Retina (tissue), 1 donor: ENCODE measurements around the gene ZNF276.
A peak's percentile ranks its signal among the peaks of the same experiment; 100 is the strongest.

ENCODE experiments used
- DNase-seq: peaks from one replicate; pipeline ENCODE4 v3.0.0-alpha.2; 2016

ZNF276 gene

GRCh38 chr16:89716916-89717687, 4.2 kb upstream of the ZNF276 start:
- no peak for DNase-seq

- no peak for DNase-seq
Measured at GRCh38 chr16:89717688-89718505, 3.4 kb upstream of the ZNF276 start.

- DNase-seq: no peak
Measured at GRCh38 chr16:89720551-89720812, 855 bp upstream of the ZNF276 start.

DNA sequence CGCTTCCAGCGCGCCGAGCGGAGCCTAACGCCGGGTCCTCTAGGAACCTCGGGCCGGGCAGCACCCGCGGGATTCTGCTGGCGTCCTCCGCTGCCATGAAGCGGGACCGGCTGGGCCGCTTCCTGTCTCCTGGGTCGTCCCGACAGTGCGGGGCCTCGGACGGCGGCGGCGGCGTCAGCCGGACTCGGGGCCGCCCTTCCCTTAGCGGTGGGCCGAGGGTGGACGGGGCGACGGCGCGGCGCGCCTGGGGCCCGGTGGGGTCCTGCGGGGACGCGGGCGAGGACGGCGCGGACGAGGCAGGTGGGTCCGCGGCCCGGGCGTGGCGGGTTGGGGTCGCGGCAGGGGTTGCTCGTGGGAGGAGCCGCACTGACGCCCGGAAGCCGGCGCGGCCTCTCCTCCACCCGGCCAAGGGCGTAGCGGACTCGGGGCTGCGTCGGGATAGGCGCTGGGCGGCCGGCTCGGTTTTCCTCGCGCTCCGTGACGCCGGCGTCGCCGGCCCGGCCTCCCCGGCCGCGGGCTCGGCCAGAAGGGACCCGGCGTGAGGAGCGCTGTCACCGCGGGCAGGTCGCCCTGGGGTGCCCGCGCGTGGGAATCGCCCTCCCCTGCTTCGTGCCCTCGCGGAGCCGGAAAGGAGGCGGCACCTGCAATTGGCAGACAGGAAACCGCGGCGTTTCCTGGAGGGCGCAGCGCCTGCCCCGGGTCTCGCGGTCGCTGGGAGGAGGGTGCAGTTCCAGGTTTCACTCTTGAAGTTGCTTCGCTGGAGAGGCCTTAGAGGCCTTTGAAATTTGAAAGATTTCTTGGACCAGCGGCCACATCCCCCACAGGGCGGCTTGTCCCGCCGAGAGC, 432 bp downstream of the ZNF276 start:
- peak; percentile 59 for DNase-seq

GRCh38 chr16:89722392-89723278, 1.3 kb downstream of the ZNF276 start:
- no peak for DNase-seq

DNA sequence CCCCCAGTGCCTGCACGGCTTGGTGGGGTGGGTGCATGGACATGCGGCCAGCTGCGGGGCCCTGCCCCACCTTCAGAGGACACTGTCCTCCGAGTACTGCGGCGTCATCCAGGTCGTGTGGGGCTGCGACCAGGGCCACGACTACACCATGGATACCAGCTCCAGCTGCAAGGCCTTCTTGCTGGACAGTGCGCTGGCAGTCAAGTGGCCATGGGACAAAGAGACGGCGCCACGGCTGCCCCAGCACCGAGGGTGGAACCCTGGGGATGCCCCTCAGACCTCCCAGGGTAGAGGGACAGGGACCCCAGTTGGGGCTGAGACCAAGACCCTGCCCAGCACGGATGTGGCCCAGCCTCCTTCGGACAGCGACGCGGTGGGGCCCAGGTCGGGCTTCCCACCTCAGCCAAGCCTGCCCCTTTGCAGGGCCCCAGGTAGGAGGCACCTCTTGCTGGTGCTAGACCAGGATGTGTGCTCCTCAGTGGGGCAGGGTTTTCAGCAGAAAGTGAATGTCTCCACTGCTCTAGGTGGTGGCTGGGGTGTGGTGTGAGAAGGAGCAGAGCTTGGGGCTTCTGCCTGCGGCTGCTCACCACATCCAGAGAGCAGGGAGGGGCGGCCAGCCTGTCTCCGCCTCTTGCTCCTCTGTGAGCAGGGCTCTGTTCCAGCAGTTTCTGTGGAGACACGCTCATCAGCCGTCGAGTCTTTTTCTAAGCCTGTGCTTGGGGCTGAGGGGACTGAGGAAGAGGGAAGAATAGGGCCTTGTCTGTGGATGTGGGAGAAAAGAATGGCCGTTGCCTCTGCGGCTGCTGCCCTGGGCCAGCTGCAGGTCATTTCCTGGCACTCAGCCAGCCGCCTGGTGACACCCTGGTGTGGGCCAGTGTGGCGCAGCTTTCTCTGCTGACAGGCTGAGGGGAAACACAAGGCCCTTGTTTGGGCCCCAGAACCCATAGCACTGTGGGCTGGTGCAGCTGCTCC, 2.2 kb downstream of the ZNF276 start:
- DNase-seq: no peak

DNA sequence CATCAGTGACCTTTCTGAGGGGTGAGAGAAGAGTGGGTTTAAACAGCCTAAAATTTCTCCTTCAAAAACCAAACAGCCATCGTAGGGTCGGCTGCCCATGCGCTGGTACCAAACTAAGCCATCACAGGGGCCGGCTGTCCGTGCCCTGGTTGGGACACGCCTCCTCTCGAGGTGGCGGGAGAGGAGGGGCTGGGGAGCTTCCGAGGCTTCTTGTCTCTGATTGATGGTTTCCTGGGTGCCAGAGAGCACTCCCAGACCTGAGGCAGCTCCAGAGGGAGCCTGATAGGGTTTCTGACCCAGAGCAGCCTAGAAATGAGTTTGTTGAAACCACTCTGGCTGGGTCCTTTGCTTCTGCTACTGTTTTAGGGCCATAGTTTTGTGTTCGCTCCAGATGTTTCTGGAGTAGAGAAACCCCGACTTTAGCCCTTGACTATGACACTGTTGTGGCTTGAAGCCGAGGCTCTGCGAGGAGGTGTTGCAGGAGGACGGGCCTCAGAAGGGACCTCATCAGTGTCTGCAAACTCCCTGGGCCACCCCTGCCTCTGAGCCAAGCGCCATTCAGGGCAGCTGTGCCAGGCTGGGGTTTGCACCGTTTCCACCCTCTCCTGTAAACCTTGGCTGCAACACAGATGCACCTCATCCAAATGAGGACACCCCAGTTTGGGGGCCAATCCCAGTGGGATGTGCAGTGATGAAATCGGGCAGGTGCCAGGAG, 6.2 kb downstream of the ZNF276 start:
- no peak for DNase-seq

DNA sequence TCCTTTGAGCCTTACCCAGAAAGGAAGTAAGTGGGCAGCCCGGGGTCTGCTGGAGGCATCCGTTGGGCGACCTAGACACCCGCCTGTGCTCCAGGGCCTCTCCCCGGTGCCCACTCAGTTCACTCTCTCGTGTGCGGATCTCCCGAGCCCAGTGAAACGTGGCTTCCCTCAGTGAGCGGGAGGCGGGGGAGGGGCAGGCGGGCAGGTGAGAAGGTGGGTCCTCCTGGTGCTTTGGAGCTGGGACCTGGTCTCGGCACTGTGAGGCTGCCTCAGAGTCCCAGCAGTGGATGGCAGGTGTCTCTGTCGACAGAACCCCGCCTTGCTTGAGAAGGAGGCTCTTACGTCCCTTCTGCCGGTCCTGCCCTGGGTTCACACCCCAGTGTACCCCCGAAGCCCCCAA, 8.0 kb downstream of the ZNF276 start:
- no peak for DNase-seq

DNA sequence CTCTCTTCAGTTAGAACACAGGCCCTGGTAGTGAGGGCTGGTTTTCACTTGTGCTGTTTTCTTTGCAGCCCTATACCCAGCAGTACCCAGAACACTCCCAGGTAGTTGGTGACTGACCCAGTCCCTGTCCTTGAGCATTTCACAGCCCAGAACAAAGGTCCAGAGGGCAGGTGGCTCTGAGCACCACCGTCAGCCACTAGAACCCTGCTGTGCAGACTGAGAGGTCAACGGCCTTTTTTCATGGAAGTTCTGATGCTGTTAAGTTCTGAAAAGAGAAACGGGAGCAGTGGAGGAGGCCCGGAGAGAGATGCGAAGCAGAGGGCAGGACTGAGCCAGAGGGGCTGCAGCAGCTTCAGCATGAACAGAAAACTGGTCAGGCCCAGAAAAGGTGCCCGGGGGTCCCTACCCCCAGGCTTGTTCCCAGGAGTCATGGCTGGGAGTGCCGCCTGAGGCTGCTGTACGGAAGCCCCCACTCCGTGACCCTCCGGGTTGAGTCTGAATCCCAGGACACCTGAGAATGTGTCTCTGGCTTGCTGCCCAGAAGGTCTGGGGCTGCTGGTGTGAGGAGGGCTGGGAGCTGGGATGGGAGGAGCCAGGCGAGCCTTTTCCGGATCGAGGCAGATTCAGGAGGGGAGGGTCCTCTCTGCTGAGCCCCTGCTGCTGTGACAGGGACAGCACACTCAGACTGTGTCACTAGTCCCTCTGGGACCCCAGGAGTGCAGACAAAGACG, 8.7 kb downstream of the ZNF276 start:
- no peak for DNase-seq

DNA sequence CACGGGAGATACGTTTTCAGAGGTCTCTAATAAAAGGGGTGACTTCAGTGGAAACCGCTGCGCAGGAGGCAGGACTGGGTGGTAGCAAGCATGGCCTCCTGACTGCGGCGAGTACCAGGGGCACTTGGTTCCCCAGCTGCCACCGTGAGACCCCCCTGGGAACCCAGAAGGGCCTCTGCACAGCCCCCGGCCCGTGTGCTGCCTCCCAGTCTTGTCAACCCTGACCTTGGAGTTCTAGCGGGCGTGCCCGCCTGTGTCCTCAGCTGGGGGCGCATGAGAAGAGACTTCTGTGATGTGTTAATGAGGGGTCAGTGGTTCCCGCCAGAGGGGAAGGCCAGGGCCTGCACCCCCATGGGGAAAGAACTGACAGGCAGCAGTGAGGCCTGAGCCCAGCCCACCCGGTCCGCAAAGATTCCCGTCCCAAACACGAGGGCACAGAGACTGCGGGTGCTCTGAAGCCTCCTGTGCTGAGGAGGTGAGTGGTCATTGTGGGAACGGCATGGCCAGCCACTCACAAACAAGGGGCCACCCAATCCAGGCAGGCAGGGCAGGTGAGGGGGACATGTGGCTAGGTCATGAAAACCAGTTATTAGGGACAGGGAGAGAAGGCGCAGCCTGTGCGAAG, 9.4 kb downstream of the ZNF276 start:
- DNase-seq: no peak

DNA sequence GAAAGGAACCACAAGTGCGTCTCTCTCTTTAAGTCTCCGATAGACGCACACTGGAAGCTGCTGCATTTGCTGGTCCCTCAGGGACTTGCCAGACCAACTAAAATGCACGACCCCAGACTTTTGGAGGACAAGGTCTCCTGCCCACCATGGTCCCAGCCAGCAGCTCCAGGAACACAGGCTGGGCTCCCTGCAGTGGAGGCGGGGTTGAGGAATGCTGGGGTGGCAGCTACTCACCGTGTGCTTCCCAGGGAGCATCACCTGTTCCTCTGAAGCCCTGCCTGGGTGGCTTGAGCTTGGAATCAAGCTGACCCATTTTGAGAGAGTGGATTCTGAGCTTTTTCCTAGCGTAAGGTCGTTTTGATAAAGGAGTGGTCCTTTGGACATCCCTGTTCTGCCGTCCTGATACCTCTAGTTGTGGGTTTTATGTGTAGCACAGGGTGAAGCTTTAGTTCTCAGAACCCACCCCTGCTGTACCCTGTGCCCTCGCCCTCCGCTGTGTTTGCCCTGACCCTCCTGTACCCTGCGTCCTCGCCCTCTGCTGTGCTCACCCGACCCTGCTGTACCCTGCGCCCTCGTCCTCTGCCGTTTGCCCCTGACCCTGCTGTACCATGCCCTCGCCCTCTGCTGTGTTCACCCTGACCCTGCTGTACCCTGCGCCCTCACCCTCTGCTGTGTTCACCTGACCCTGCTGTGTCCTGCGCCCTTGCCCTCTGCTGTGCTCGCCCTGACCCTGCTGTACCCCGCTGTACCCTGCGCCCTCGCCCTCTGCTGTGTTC, 11.0 kb downstream of the ZNF276 start:
- no peak for DNase-seq

DNA sequence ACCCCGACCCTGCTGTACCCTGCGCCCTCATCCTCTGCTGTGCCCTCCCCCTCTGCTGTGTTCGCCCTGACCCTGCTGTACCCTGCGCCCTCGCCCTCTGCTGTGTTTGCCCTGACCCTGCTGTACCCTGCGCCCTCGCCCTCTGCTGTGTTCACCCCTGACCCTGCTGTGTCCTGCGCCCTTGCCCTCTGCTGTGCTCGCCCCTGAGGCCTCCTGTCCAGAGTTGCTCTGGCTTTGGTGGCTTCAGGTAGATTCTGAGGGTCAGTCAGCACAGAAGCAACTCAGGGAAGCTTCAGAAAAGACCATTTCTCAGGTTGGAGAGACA, 11.5 kb downstream of the ZNF276 start:
- DNase-seq: no peak

GRCh38 chr16:89733322-89733721, 12.0 kb downstream of the ZNF276 start:
- no peak for DNase-seq

DNA sequence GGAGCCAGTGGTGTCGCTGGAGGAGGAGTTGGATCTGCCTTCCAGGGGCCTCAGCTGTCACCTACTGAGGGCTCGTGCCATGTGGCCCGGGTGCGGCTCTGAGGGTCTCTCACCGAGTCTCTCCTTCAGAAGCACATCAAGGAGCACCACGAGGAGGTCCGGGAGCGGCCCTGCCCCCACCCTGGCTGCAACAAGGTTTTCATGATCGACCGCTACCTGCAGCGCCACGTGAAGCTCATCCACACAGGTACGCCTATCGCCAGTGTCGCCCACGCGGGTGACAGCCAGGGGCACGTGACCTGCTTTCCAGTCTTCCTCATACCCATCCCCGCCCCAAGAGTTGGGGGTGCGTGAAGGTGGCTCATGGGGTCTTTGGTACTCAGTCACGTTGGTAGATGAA, 12.5 kb downstream of the ZNF276 start:
- no peak for DNase-seq

- DNase-seq: no peak
Measured at GRCh38 chr16:89736554-89736953, 15.2 kb downstream of the ZNF276 start.

DNA sequence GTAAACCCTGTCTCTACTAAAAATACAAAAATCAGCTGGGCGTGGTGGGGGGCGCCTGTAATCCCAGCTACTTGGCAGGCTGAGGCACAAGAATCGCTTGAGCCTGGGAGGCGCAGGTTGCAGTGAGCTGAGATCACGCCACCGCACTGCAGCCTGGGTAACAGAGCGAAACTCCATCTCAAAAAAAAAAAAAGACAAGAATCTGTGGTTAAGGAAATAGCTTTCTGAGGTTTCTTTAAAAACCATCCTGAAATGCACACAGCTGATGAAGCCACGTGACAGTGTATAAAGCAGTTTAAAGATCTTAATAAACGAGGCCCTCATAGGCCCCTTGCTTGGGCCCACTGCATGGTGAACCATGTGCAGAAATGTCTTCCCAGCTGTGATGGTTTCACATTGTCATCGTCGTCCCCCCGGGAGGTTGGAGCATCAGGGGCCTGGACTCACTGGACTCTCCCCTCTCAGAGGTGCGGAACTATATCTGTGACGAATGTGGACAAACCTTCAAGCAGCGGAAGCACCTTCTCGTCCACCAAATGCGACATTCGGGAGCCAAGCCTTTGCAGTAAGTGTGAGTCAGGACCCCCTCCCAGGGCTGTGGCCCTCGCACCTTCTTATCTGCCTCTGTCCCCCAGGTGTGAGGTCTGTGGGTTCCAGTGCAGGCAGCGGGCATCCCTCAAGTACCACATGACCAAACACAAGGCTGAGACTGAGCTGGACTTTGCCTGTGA, 16.2 kb downstream of the ZNF276 start:
- no peak for DNase-seq

- DNase-seq: no peak
Measured at GRCh38 chr16:89738072-89738377, 16.7 kb downstream of the ZNF276 start.
